ENCODE data around the gene CERS4.

- TF ChIP-seq JUN (IDR thresholded peaks at IDR 0.05; ENCODE audit: low read depth, low read length) (no peak), POLR2A (IDR thresholded peaks at IDR 0.05; ENCODE audit: control extremely low read depth in 1 of 2, low read depth in 2 of 2, low read length in 2 of 2) (no peak), RAD21 (IDR thresholded peaks at IDR 0.05 in 1 of 2, conservative IDR thresholded peaks at IDR 0.05 in 1 of 2; ENCODE audit: low read depth in 2 of 2, low read length in 2 of 2) (no peak), TCF12 (IDR thresholded peaks at IDR 0.05; ENCODE audit: low read depth, low read length) (no peak)
Measured at GRCh38 chr19:8302357-8302691, 93.2 kb downstream of the CERS4 start.
